ENCODE measurements around the gene CARD14.

The CARD14 gene

DNA sequence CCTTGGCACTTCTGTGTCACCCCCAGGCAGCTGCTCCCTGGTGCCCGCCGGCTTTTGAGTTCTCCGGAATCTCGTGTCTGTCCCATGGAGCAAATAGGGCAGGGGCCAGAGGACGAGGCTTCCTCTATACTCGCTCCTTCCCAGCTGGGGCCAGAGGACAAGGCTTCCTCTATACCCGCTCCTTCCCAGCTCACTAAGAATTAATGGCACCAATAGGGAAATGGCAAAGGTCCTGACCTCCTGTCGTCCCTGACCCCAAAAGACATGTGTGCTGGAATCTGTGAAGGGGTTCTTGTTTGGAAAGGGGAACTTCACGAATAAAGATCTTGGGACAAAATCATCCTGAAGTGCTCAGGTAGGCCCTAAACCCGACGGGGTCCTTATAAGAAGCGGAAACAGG lies 42.7 kb downstream of the CARD14 start:
- no peak for DNase-seq (ENCODE audit: low spot score)

DNA sequence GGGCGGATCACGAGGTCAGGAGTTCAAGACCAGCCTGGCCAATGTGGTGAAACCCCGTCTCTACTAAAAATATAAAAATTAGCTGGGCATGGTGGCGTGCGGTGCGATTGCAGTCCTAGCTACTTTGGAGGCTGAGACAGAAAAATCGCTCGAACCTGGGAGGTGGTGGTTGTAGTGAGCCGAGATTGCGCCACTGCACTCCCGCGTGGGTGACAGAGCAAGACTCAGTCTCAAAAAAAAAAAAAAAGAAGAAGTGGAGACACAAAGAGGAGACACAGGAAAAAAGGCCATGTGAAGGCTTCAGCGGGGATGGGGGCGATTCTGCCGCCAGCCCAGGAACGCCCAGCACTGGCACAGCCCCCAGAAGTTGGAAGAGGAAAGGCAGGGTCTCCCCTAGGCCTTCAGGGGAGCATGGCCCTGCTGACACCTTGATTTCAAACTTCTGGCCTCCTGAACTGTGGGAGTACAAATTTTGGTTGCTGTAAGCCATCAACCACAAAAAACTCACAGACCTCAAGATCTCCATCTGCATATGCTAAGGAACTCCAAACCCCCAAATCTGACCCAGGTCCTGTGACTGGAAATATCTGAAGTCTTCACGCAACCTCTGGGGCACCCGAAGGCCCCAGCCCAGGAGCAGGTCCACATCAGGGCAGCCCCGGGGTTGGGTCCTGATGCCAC lies 43.3 kb downstream of the CARD14 start:
- DNase-seq (ENCODE audit: low spot score), result no peak

DNA sequence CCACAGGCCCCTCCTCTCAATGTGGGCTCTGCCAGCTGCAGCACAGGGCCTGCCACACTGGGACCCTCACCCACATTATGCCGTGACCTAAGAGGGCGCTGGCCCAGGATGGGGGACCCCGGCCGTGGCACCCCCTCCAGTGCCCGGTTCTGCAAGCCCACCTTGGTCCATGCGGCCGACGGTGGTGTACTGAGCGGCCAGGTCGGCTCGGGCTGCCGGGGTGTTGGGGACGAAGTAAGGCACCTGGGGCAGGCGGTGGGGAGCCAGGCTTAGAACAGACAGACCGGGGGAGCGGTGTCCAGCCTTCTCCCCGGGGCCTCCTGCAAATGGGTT lies 43.8 kb downstream of the CARD14 start:
- DNase-seq (ENCODE audit: low spot score), result no peak

DNA sequence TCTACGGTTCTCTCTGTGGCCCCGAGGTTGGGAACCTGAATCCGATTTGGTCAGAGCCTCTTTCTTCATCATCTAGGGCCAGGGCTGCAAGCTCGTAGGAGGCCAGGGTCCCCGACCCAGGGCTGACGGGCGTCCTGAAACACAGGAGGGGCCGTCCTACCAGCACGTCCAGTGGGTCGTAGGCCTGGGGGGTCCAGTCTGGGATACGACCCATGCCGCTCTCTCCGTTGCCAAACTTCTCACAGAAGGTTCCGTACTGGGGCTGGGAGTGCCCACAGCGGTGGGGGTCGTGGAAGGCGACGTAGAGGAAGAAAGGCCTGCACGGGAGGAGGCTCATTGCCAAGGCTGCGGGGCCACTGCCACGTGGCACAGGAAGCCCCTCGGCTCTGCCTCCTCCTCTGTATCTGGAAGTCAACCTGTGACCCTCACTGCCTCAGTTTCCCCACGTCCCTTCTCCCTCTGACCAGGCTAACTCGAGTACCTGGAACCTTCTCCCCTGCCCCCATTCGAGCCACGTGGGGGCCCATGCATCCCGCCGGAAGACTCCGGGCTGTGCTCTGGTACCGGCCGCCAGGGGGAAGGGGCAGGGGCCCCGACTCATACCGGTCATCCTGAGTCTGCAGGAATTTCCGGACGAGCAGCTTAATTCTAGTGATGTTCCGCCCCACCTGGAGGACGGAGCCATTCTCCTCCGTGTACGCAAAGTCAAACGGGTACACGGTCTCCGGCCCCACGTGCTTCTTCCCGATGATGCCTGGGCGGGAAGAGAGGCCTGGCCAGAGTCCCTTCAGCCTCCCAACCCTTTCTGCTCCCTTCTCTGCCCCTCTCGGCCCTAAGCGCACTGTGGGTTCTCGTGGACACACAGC lies 44.4 kb downstream of the CARD14 start:
- DNase-seq (ENCODE audit: low spot score), result no peak

DNA sequence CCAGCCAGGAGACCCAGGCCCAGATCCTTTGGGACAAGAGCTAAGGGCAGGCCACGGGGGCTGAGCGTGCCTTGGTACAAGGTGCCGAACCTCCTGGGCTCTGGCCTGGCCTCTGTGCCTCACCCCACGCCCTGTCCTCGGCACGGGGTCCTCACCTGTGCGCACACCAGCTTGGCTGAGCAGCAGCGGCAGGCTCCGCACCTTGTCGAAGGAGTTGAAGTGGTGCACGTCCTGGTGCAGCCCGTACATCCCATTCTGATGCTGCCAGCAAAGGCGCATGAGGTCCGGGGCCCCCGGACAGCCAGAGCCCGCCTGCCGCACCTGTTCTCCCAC lies 45.0 kb downstream of the CARD14 start:
- no peak for DNase-seq (ENCODE audit: low spot score)

DNA sequence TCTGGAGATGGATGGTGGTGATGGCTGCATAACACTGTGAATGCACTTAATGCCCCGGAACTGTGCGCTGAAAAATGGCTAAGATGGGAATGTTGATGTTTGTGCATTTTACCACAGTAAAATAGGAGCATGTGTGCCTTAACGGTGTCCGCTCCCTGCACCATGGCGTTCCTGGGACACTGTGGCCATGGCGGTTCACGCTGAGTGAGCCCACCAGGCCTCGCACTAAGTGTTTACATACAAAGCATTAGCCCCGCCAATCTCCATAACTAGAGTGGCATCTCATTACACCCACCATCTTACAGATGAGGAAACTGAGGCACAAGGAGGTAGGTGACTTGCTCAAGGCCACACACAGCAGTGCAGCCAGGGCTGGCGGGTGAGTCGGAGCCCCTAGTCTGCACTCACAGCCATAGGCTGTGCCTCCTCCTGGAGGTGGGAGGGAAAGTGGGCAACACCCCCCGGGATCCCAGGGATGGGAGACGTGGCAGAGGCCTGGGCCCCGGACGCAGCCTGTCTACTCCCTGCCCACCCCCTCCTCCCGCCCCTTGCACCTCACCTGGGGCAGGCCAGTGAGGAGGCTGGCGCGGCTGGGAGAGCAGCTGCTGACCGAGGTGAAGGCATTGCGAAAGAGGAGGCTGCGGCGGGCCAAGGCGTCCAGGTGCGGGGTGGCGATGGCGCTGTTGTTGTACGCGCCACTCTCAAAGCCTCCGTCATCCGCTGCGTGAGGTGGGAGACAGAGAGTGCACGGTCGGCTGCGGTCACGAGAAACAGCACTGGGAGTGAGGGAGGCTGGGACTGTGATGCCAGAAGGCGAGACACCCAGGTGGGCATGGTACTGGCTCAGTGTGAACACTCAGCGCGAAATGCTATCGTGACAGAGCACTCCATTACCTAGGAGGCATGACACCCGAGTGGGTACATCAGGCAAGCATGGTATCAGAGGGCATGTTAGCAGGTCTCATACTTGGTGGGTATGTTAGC lies 46.9 kb downstream of the CARD14 start:
- no peak for DNase-seq (ENCODE audit: low spot score)

DNA sequence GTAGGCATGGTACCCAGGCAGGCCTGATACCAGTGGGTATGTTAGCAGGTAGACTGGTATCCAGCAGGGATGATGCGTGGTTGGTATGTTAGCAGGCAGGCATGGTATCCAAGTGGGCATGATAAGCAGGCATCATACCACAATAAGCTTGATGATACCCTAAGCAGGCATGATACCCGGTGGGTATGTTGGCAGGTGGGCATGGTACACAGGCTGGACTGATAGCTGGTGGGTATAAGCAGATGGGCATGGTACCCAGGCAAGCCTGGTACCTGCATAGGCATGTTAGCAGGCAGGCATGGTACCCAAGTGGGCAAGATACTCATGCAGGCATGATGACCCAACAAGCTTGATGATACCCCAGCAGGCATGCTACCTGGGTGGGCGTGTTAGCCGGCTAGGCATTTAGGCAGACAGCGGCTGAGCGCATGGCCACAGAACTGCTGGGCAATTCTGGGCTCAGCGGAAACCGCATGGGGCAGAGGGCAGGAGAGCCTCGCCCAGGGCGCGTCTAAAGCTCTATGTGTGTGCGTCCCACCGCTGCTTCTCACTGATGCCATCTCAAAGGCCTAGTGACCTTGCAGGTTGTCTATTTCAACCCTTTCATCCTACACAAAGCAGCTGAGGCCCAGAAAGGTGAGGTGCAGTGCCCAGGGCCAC lies 48.0 kb downstream of the CARD14 start:
- DNase-seq (ENCODE audit: low spot score), result peak; percentile 49

DNA sequence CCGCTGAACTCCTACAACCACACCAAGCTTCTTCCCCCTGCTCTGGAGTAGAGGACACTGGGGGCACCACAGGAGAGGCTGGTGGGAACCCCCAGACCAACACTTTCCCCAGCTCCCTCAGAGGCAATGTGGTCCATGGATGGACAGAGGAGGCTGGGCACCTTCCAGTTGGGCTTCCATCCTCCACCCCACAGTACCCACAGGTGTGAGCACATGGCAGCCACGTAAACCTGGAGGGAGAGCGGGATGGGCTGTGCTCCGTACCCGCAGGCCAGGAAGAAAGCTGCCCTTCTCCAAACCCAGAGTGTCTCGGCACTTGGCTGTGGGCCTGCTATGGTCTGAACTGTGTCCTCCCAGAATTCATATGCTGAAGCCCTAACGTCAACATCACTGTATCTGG lies 48.6 kb downstream of the CARD14 start:
- no peak for DNase-seq (ENCODE audit: low spot score)

DNA sequence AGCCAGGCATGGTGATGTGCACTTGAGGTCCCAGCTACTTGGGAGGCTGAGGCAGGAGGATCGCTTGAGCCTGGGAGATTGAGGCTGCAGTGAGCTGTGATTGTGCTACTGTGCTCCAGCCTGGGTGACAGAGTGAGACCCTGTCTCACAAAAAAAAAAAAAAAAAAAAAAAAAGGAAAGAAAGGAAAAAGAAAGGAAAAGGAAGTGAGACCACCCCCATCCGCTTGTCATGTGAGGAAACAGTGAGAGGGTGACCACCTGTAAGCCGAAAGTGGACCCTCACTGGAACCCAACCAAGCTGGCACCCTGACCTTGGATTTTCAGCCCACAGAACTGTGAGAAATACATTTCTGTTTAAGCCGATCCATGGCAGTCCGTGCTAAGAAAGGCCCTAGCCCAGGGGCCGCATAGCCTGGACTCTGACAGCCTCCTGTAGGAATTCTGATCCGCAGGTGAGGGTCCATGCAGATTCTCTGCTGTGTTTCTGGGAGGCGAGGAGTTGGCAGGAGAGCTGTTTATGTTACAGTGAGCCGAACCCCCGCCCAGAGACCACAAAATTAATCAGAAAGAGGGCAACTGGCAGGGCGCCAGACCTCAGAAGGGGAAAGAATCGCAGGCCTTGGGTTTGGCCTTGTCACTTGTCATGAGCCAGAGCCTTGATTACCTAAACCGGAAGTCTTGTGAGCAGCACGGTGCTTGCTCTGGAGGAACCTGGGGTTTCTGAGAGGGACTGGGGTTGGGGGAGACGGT lies 49.4 kb downstream of the CARD14 start:
- DNase-seq (ENCODE audit: low spot score), result peak; percentile 78

DNA sequence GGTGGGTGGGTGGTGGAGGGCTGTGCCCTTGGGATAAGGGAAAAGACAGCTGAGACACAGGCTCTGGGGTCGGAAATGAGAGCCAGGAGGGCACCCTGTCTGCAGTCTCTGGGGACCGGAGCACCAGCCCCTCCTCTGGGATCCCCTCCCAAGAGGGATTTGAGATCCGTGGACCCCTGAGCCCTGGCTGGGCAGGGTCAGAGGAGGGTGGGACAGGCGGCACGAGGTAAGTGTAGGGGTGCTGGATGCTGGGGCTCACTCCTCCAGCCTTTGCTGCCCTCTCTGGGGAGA lies 49.9 kb downstream of the CARD14 start:
- DNase-seq (ENCODE audit: low spot score), result no peak

DNA sequence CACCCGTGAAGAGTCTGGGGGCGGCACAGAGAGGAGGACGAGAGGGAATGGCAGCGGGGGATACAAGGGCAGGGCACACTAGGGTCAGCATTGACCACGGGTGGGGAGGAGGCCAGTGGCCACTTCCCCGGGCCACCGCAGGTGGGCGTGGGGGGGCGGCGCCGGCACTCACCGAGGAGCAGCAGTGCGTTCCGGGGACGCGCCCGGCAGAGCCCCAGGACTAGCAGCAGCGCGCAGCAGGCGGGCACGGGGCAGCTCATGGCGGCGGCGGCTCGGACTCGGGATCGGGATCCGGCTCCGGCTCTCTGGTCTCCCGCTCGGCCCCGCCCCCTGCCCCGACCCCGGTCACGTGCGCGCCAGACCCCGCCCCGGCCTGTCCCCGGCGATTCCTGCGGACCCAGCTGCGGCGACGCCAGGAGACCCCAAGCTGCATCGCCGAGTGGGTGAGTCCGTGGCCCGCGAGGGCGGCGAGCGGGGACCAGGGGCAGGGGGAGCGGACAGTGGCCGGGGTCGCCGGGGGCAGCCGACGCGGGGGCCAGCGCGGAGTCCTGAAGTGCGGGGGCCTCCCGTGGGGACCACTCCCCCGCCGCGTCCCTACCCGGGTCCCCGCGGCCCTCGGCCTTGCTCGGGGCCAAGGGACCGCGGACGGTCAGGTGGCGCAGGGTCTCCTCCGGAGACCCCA lies 50.4 kb downstream of the CARD14 start, which contains the start of the genes SGSH and SLC26A11:
Gene SGSH (minus strand): TSS at position 280 of the 682 bp plus-strand sequence. CDS start 20 bp downstream, at position 260.
Gene SLC26A11 (plus strand): TSS at position 374 of the 682 bp plus-strand sequence. CDS start 1,134 bp downstream, outside the sequence.
- DNase-seq (ENCODE audit: low spot score), result peak; percentile 39

DNA sequence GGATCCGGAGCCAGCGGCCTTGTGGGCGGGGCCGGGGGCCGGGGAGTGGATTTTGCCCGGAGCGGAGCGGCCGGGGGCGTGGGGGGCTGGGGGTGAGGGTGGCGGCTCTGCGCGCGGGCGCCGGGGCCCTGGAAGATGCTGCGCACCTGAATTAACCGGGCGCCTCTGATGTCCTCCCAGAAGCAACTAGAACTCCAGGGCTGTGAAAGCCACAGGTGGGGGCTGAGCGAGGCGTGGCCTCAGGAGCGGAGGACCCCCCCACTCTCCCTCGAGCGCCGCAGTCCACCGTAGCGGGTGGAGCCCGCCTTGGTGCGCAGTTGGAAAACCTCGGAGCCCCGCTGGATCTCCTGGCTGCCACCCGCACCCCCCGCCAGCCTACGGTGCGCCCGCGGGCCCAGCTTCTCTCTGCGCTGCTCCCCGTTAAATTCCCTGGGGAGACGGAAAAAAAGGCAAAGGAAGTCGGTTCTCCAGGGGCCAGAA lies 50.9 kb downstream of the CARD14 start:
- DNase-seq (ENCODE audit: low spot score), result no peak

DNA sequence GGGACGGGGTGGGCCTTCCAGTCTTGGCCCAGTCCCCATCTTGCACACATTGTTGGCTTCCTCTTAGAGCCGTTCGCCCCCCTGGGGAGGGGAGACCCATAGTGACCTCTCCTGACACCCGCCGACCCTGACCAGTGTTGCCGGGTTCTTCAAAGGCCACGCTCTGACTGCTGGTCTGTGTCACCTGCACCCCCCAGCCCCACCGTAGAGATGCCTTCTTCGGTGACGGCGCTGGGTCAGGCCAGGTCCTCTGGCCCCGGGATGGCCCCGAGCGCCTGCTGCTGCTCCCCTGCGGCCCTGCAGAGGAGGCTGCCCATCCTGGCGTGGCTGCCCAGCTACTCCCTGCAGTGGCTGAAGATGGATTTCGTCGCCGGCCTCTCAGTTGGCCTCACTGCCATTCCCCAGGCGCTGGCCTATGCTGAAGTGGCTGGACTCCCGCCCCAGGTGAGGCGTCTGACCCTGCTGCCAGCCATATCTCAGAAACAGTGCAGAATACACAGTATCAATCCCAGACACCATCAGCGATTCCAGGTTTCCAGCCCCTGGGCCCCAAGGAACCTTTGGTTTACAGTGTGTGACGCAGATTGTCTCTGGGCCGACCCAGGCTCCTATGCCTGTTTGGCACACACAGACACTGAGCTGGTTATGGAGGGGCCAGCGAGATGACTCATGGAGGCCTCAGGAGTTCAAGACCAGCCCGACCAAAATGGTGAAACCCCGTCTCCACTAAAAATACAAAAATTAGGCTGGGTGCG lies 51.7 kb downstream of the CARD14 start:
- no peak for DNase-seq (ENCODE audit: low spot score)

DNA sequence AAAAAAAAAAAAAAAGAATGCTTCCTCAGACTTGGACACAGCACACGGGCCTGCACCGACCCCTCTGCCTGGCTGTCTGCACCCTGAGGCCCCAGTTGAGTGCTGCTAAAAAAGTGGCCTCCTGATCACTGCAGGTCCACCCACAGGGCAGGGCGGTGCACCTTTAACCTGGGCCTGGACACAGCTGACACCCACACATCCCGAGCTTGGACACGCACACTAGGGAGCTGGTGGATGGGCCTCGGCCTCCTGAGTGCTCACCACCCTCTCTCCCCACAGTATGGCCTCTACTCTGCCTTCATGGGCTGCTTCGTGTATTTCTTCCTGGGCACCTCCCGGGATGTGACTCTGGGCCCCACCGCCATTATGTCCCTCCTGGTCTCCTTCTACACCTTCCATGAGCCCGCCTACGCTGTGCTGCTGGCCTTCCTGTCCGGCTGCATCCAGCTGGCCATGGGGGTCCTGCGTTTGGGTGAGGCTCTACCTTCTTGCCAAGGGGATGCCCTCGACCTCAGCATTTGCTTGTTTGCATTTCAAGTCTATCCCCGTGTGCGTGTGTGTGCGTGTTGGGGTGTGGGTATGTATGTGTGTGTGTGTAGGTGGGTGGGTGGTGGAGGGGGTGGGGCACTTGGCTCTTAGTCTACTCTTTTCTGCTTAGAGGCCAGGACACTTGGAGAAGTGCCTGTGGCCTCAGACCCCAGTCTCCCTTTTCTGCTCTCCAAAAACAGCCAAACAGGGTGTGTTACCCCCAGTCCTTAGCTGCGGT lies 52.7 kb downstream of the CARD14 start:
- no peak for DNase-seq (ENCODE audit: low spot score)

DNA sequence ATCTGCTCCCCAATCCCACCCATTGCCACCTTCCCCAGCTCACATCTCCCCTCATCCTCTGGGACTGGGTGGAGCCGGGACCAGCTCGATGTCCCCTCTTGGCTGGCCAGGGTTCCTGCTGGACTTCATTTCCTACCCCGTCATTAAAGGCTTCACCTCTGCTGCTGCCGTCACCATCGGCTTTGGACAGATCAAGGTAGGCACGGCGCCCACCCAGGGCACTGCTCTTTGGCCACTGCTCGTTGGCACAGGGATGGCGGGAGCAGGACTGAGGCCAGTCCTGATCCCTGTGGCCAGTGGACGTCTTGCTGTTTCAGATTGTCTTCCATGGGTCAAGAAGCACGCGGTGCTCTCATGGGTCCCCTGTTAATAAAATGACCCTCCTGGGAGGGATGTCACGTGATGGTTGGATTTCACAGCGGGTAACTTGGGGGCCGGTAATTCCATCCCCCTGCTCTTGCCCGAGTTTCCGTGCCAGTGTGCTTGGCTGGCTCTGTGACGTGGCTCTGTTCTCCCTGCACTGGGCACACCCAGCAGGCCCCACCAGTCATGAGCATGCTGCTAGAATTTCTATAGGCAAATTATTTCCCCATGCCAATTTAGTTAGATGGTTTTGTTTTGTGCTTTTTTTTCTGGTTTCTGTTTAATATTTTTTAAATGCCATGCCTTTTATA lies 53.4 kb downstream of the CARD14 start:
- no peak for DNase-seq (ENCODE audit: low spot score)

DNA sequence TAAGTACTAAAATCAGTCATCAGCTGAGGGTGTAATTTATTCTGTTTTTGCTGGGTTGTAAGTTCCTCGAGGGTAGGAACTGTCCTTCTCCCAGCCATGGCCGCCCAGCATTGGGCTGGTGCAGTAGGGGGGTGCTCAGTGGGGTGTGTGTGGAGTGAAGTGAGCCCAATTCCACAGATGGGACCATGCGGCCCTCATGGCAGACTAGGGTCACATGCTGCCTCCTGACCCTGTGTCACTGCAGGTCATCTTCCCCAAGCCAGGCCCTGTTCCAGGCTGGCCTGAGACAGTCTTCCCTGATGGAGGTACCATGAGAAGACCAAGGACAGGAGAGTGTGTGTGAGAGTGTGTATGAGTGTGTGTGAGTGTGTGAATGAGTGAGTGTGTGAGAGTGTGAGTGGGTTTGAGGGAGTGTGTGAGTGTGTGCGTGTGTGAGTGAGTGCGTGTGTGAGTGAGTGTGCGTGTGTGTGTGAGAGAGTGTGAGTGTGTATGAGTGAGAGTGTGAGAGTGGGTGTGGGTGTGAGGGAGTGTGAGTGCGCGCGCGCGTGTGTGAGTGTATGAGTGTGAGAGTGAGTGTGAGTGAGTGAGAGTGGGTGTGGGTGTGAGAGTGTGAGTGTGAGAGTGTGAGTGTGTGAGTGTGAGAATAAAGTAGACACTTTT lies 54.1 kb downstream of the CARD14 start:
- DNase-seq (ENCODE audit: low spot score), result no peak

DNA sequence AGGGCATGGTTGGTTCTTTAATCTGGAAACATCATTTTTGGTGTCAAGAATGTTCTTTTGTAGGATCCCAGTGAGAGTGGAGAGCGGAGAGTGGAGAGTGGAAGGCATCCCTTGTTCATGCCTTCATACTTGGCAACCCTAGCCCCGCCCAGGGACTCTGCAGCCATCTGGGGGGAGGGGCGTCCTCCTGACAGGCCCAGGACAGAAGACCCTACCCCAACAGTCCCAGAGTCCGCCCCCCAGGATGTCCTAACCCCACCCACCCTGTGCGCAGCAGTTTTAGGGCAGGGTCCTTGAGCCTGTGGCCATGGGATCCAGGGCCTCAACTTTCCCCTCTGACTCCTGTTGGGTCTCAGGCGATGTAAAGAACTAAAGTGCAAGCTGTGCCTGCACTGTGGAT lies 54.9 kb downstream of the CARD14 start:
- DNase-seq (ENCODE audit: low spot score), result no peak

DNA sequence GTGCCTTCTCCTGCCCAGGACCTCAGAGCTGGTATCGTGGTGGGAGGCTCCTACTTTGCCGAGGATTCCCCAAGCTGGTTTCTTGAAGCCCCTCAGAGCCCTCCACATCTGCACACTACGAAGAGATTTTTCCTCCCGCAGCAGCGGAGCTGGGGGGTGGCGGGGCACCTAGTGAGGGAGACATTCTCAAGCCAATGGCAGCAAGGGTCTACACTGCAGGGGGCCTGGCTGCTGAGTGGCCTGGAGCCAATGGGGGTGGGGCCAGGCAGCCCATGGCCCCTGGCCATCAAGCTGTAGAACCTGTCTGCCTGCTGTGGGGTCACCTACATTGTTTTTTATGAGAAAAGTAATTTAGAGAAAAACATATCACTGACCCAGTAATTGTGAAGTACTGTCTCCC lies 55.4 kb downstream of the CARD14 start:
- no peak for DNase-seq (ENCODE audit: low spot score)

Measured in SW480 (cell line).